ENCODE data around the gene KCNH4. TPM values are rescaled to one million over a fixed set of nuclear protein-coding genes. Genes with fewer than 3 reads are reported as not detected.
A peak's percentile ranks its signal among the peaks of the same experiment; 100 is the strongest.

KCNH4 gene
- total and polyA plus RNA-seq, 9 of the 15 experiments (the other 6 are each of a cell fraction or from before 2014, with no cell fraction given), result 0.10 to 1.8 (median 0.50) TPM

GRCh38 chr17:42118545-42118944 is 62.4 kb downstream of the KCNH4 start:
- H3K27ac ChIP-seq (ENCODE audit: extremely low read depth, low read depth, low read length), result no peak overlapping the region
- H3K36me3 ChIP-seq (ENCODE audit: control insufficient read depth, insufficient read depth, low read length), result peaks cover 58% of the 10 kb centered on the region; the same call in 2 of the 3 replicates
- peaks cover 3% of the 10 kb centered on the region for H3K9me1 ChIP-seq (ENCODE audit: control insufficient read depth, insufficient read depth, low read length)
- no peaks in the 10 kb centered on the region for H3K9me3 ChIP-seq (replicated peaks; ENCODE audit: control insufficient read depth, insufficient read depth, low read depth, low read length)
- in situ Hi-C loops (cut with MboI), result loop anchor here (25.0 kb wide), 1 partner anchor 381 kb away; the partner anchor contains the start of gene HAP1
- no peak overlapping the region for H3K4me2 ChIP-seq (ENCODE audit: insufficient read depth, low read length)
- H3K9ac ChIP-seq (ENCODE audit: insufficient read depth in 1 of 2, low read depth in 2 of 2, low read length in 2 of 2), result peak overlapping the region in 1 of 2 experiments; percentile 2; a peak in 1 of 4 replicates
- no peaks in the 10 kb centered on the region for H4K20me1 ChIP-seq (replicated peaks; ENCODE audit: control insufficient read depth, insufficient read depth, low read length)
- BruUV-seq (replicated peaks), result no TSS peak
- TF ChIP-seq, protein P1, sequence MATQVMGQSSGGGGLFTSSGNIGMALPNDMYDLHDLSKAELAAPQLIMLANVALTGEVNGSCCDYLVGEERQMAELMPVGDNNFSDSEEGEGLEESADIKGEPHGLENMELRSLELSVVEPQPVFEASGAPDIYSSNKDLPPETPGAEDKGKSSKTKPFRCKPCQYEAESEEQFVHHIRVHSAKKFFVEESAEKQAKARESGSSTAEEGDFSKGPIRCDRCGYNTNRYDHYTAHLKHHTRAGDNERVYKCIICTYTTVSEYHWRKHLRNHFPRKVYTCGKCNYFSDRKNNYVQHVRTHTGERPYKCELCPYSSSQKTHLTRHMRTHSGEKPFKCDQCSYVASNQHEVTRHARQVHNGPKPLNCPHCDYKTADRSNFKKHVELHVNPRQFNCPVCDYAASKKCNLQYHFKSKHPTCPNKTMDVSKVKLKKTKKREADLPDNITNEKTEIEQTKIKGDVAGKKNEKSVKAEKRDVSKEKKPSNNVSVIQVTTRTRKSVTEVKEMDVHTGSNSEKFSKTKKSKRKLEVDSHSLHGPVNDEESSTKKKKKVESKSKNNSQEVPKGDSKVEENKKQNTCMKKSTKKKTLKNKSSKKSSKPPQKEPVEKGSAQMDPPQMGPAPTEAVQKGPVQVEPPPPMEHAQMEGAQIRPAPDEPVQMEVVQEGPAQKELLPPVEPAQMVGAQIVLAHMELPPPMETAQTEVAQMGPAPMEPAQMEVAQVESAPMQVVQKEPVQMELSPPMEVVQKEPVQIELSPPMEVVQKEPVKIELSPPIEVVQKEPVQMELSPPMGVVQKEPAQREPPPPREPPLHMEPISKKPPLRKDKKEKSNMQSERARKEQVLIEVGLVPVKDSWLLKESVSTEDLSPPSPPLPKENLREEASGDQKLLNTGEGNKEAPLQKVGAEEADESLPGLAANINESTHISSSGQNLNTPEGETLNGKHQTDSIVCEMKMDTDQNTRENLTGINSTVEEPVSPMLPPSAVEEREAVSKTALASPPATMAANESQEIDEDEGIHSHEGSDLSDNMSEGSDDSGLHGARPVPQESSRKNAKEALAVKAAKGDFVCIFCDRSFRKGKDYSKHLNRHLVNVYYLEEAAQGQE (IDR thresholded peaks at IDR 0.05; ENCODE audit: borderline replicate concordance), result peak; percentile 47; the same call in 1 of the 2 replicates
- TF ChIP-seq, protein P1 (CRISPR knock-in tag; IDR thresholded peaks at IDR 0.05; ENCODE audit: low read depth), result no peak
- TF ChIP-seq SMC3 (conservative IDR thresholded peaks at IDR 0.05; ENCODE audit: insufficient read depth, low read depth, low read length) (peak; percentile 32; the same call in 1 of the 2 replicates), RAD21 (CRISPR knock-in tag; conservative IDR thresholded peaks at IDR 0.05 in 1 of 2, IDR thresholded peaks at IDR 0.05 in 1 of 2) (peak; percentile 29 to 58), COPS2 (conservative IDR thresholded peaks at IDR 0.05) (no peak), PRMT5 (CRISPR knock-in tag; IDR thresholded peaks at IDR 0.05) (no peak)
- TF ChIP-seq, protein P2, sequence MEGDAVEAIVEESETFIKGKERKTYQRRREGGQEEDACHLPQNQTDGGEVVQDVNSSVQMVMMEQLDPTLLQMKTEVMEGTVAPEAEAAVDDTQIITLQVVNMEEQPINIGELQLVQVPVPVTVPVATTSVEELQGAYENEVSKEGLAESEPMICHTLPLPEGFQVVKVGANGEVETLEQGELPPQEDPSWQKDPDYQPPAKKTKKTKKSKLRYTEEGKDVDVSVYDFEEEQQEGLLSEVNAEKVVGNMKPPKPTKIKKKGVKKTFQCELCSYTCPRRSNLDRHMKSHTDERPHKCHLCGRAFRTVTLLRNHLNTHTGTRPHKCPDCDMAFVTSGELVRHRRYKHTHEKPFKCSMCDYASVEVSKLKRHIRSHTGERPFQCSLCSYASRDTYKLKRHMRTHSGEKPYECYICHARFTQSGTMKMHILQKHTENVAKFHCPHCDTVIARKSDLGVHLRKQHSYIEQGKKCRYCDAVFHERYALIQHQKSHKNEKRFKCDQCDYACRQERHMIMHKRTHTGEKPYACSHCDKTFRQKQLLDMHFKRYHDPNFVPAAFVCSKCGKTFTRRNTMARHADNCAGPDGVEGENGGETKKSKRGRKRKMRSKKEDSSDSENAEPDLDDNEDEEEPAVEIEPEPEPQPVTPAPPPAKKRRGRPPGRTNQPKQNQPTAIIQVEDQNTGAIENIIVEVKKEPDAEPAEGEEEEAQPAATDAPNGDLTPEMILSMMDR (IDR thresholded peaks at IDR 0.05 in 2 of 3, conservative IDR thresholded peaks at IDR 0.05 in 1 of 3; ENCODE audit: insufficient read depth in 2 of 3, low read depth in 1 of 3, low read length in 3 of 3), result peak; percentile 63 to 69 (median 65)
- peaks cover 10% of the 10 kb centered on the region; the same call in 2 of the 3 replicates for H3K79me2 ChIP-seq (ENCODE audit: control insufficient read depth, insufficient read depth, low read length)
- H3K4me1 ChIP-seq (replicated peaks in 1 of 2; ENCODE audit: control insufficient read depth in 2 of 2, insufficient read depth in 2 of 2, low read length in 2 of 2), result peaks cover 13 to 52% of the 10 kb centered on the region in 2 experiments
- WGBS (ENCODE audit: insufficient coverage, low coverage, missing lambda C conversion rate), result 85% methylated on average over 2 of the region's 2 CpGs
- ChIA-PET CTCF (ENCODE audit: low intra/inter-chr PET ratio) (interaction anchor here (1.2 to 1.9 kb wide), 2 partner anchors 51 to 63 kb away, joined by 3 to 12 read pairs; partner anchors contain the start of gene KCNH4), POLR2A (interaction anchor here (0.6 to 1.1 kb wide), 3 partner anchors 10 to 95 kb away, joined by 3 read pairs; no protein-coding TSS in a partner anchor)
- FAIRE-seq, result peak; percentile 84
- ATAC-seq, result peak; percentile 11; the same call in 1 of the 3 replicates
- peak; percentile 41 to 59 (median 48) for DNase-seq (ENCODE audit: extremely low read depth in 1 of 4, low spot score in 3 of 4)
- intact Hi-C loops (cut with micrococcal nuclease), result loop anchor here (2.0 kb wide), 1 partner anchor 62 kb away; the partner anchor contains the start of gene KCNH4
- no peak overlapping the region for H3K4me3 ChIP-seq
- H3K27me3 ChIP-seq (ENCODE audit: control insufficient read depth in 2 of 2, insufficient read depth in 2 of 2, low read length in 2 of 2), result no peaks in the 10 kb centered on the region
- H2AFZ ChIP-seq (ENCODE audit: low read depth, low read length), result no peak overlapping the region

Data from K562 (cell line).